Tibial artery (tissue), 4 donors: ENCODE data around the gene TMEM26.

Experiments
- DNase-seq, 2 donors: peaks; one replicate each; pipeline ENCODE4 v3.0.0-alpha.2; 2019
- H3K27ac ChIP-seq, 2 donors: fragments of 200-600 bp; sonication (generic) in 1 of 2; 1 replicate in 1 of 2; 2 replicates in 1 of 2; pipeline ENCODE4 v1.5.1; 2018 to 2019; ENCODE audit warnings: mild to moderate bottlenecking in 1 of 2
- H3K27me3 ChIP-seq, 2 donors: fragments of 200-600 bp; sonication (generic) in 1 of 2; one replicate each; pipeline versions ENCODE4 v1.5.1 to v1.6.0; 2016 to 2019
- H3K36me3 ChIP-seq, 3 donors: fragments of 200-600 bp; sonication (generic) in 2 of 3; one replicate each; pipeline ENCODE4 v1.5.1; 2016 to 2019; ENCODE audit warnings: mild to moderate bottlenecking in 2 of 3
- H3K4me1 ChIP-seq, 4 donors: fragments of 200-600 bp; sonication (generic) in 2 of 4; 1 replicate in 3 of 4; 2 replicates in 1 of 4; pipeline ENCODE4 v1.5.1; 2016 to 2019
- H3K4me3 ChIP-seq, 2 donors: fragments of 200-600 bp; sonication (generic) in 1 of 2; 1 replicate in 1 of 2; 2 replicates in 1 of 2; pipeline ENCODE4 v1.5.1; 2018 to 2019; ENCODE audit warnings: mild to moderate bottlenecking in 2 of 2
- H3K9me3 ChIP-seq, 3 donors: fragments of 200-600 bp; sonication (generic) in 1 of 3; one replicate each; pipeline ENCODE4 v1.5.1; 2016 to 2019
- intact Hi-C: fragments of 100-400 bp; cut with DNase I; formaldehyde crosslinking; loops from one replicate; pipeline ENCODE4 v1.15.0; 2023; ENCODE audit warnings: low total_unique reads
- TF ChIP-seq, protein P1 (sequence below), 2 experiments: fragments of 200-600 bp in 1 of 2; fragments of 450-650 bp in 1 of 2; IDR thresholded peaks; one replicate each; pipeline ENCODE4 v1.5.1; 2017 to 2019; ENCODE audit warnings: antibody characterized with exemption in 2 of 2, mild to moderate bottlenecking in 1 of 2, moderate library complexity in 1 of 2

The TMEM26 gene

DNA sequence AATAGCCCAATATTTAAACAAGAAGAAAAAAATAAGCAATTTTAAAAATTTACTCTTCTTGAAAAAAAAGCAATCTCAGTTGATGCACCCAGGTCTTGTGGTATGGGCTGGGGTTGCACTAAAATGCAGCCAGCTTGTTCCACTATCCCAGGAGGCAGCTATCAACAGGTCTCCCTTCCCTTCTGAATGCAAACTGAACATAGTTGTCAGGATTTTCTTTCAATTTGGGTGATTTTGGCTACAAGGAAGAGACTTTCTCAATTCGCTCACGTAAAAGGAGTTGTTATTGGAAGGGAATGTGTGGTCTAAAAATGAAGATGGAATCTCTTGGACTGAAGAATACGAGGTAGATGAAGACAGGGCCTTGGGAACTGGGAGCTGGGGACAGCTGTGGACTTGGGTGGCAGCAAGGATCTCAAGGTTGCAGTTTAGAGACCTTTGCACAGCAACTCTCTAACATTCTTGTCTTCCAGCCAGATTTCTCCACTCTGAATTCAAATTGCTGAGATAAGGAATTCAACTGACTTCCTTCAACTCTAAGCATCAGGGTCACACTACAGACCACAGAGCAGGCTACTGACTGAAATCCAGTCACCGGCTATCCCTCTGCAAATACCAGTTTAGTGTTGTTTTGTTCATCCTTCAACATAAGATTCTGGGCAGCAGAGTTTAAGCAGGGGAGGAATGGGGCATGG lies 3.1 kb upstream of the TMEM26 start:
- H3K4me1 ChIP-seq: peaks cover 0 to 17% (median 15%) of the 10 kb centered on the region in 4 donors
- H3K27ac ChIP-seq: no peak overlapping the region
- no peaks in the 10 kb centered on the region for H3K9me3 ChIP-seq

DNA sequence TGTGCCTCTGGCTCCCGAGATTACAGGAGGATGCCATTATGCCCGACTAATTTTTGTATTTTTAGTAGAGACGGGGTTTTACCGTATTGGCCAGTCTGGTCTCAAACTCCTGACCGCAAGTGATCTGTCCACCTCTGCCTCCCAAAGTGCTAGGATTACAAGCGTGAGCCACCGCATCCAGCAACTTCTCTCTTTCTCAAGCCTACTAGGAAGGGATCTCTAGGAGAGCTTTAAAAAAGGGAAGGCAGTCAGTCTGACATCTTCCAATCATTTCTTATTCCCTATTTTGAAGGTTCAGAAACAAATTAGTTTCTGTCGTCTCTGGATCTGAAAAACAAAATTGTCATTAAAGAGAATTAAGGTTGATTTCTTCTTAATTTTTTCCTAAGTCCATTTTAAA lies 2.5 kb upstream of the TMEM26 start:
- Histone ChIP-seq H3K9me3 (no peaks in the 10 kb centered on the region), H3K27me3 (peaks cover 0 to 9% of the 10 kb centered on the region in 2 donors), H3K4me1 (peaks cover 0 to 17% (median 15%) of the 10 kb centered on the region in 4 donors), H3K36me3 (no peaks in the 10 kb centered on the region), H3K4me3 (no peak overlapping the region), H3K27ac (no peak overlapping the region)
- TF ChIP-seq, protein P1, sequence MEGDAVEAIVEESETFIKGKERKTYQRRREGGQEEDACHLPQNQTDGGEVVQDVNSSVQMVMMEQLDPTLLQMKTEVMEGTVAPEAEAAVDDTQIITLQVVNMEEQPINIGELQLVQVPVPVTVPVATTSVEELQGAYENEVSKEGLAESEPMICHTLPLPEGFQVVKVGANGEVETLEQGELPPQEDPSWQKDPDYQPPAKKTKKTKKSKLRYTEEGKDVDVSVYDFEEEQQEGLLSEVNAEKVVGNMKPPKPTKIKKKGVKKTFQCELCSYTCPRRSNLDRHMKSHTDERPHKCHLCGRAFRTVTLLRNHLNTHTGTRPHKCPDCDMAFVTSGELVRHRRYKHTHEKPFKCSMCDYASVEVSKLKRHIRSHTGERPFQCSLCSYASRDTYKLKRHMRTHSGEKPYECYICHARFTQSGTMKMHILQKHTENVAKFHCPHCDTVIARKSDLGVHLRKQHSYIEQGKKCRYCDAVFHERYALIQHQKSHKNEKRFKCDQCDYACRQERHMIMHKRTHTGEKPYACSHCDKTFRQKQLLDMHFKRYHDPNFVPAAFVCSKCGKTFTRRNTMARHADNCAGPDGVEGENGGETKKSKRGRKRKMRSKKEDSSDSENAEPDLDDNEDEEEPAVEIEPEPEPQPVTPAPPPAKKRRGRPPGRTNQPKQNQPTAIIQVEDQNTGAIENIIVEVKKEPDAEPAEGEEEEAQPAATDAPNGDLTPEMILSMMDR (IDR thresholded peaks at IDR 0.05): no peak
- intact Hi-C loops: no loop called here
- DNase-seq: no peak

More for the DNA sequence above, 3.1 kb upstream of the TMEM26 start:
- peaks cover 0 to 9% of the 10 kb centered on the region in 2 donors for H3K27me3 ChIP-seq
- no peak overlapping the region for H3K4me3 ChIP-seq
- DNase-seq: no peak
- no peaks in the 10 kb centered on the region for H3K36me3 ChIP-seq
- TF ChIP-seq, protein P1 (IDR thresholded peaks at IDR 0.05): no peak
- intact Hi-C loops: no loop called here

DNA sequence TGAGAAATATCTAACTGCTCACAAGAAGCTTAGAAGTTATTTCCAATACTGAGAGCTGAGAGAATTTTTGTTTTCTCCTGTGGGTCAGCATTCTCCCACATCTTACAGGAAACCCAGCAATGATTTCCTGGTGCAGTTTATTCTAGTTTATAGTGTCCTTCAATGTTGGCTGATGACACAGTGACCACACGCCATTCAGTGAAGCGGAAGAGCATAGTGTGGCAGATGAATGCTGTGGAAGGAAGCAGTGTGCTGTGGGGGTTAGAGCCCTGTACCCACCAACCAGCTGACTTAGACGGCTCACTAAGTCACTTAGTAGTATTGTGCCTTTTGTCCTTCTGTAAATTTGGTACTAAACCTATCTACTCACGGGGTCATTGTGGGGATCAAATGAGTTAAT lies 1.4 kb upstream of the TMEM26 start:
- Histone ChIP-seq H3K9me3 (no peaks in the 10 kb centered on the region), H3K4me3 (no peak overlapping the region), H3K4me1 (peaks cover 0 to 17% (median 15%) of the 10 kb centered on the region in 4 donors), H3K27me3 (peaks cover 0 to 9% of the 10 kb centered on the region in 2 donors), H3K36me3 (no peaks in the 10 kb centered on the region), H3K27ac (no peak overlapping the region)
- DNase-seq: no peak
- TF ChIP-seq, protein P1 (IDR thresholded peaks at IDR 0.05): no peak
- intact Hi-C loops: no loop called here

DNA sequence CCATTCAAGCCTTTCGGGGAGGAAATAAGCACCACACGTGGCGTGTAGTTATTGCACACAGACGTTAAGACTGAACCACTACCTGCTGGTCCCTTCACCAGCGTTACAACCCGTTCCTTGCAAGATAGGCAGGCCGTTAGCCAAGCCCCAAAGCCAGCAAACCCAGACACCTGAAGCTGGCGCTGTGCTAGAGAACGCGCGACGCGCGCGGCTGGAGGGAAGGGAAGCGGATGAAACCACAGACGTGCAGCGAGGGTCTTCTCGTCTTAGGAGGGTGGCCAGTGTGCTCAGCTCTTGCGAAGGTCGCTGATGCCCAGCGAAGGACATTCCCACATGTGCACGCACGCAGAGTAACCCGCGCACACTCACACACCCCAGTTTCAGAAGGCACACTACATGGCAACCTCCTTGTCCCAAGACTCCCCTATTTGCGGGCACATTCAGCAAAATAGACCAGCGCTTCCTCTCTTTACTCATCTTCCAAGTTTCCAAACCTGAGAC lies 980 bp downstream of the TMEM26 start:
- H3K4me3 ChIP-seq: peak overlapping the region; percentile 45 to 47
- intact Hi-C loops: no loop called here
- DNase-seq: no peak
- H3K27ac ChIP-seq: no peak overlapping the region
- H3K9me3 ChIP-seq: no peaks in the 10 kb centered on the region
- peaks cover 0 to 17% (median 15%) of the 10 kb centered on the region in 4 donors for H3K4me1 ChIP-seq
- no peaks in the 10 kb centered on the region for H3K36me3 ChIP-seq
- H3K27me3 ChIP-seq: peaks cover 0 to 9% of the 10 kb centered on the region in 2 donors
- TF ChIP-seq, protein P1 (IDR thresholded peaks at IDR 0.05): no peak

DNA sequence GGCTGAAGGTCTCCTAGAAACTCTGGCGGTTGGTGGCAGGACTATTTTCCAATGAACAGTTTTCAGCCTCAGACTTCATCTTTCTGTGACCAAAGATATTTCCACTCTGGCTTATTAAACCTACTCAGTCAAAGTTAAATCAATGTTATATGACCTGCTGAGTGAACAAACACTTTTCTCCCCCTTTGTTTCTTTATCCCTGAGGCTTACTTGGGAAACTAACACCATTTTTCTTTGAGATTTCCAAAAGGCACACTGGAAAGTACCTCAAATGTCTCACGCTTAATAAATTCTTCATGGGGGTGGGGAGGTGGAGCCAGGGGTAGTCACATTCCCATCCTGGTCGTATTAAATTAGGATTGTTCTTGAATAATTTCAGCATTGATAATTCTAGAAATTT lies 1.8 kb downstream of the TMEM26 start:
- Histone ChIP-seq H3K4me1 (peaks cover 0 to 17% (median 15%) of the 10 kb centered on the region in 4 donors), H3K9me3 (no peaks in the 10 kb centered on the region), H3K27me3 (peaks cover 0 to 9% of the 10 kb centered on the region in 2 donors), H3K4me3 (no peak overlapping the region), H3K27ac (no peak overlapping the region), H3K36me3 (no peaks in the 10 kb centered on the region)
- DNase-seq: no peak
- intact Hi-C loops: no loop called here
- TF ChIP-seq, protein P1 (IDR thresholded peaks at IDR 0.05): no peak
